Hematopoietic multipotent progenitor cell treated with erythropoietin and hydrocortisone succinate and interleukin-3 and kit ligand, for 15 days (in vitro differentiated cells): Measurements from ENCODE around the gene USP20.

ENCODE experiments used
- DNase-seq: peaks from one replicate; pipeline ENCODE4 v3.0.0-alpha.2; 2015; ENCODE audit warnings: low spot score

The USP20 gene

DNA sequence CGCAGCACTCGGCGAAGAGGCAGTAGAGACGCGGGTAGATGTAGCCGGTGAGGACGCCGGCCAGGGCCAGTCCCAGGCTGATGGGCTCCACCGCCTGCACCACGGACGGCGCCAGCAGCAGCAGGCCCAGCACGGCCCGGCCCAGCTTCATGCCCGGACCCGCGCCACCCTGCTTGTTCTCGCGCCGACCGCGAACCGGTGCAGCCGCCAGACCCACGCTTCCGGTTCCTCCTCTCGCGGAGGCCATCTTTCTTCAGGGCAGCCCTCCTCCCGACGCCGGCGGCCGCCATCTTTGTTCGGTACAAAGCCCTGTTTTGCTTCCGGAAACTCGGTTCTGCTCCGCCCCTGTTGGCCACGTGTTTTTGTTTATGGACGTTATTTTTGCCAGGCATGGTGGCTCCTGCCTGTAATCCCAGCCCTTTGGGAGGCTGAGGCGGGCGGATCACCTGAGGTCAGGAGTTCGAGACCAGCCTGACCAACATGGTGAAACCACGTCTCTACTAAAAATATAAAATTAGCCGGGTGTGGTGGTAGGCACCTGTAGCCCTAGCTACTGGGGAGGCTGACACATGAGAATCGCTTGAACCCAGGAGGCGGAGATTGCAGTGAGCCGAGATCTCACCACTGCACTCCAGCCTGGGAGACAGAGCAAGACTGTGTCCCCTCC is 11.2 kb upstream of the USP20 start, which contains the start of gene TOR1A:
TSS of gene TOR1A (minus strand) at position 202 of the 667 bp plus-strand sequence. CDS start at position 151, 51 bp downstream.
- peak; percentile 96 for DNase-seq

DNA sequence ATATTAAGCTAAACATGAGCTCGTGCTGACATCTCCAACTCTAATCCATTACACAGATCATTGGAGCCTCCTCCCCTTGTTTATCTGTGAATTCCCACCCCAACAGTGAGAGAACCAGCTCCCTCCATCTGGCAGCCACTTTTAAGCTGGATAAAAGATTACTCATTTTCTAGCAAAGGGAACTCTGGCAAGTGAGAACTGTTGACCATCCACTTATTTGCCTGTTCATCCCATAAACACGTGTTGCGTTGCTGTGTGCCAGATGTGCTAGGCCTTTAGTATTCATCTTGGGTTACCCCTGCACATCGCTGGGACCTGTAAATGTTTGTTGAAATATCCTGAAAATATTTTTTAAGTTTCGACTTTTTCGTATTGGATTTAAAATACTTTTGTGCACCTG is 8.9 kb upstream of the USP20 start:
- peak; percentile 85 for DNase-seq

DNA sequence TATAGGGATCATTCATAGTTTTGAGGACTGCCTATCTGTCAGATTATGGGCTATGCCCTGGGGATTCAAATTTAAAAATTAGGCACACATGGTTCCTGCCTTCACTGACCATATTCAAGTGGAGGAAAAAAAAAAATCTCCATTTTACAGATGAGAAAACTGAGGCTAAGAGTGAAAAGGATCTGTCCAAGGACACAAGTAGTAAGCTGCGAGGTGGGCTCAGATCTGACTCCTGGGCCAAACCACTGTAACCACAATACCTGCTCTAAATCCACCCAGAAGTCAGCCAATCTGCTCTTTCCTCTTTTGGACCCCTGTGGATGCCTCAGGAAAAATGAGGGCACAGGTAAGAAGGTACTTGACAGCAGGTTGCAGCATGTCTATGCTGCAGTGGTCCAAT is 8.5 kb upstream of the USP20 start:
- no peak for DNase-seq

DNA sequence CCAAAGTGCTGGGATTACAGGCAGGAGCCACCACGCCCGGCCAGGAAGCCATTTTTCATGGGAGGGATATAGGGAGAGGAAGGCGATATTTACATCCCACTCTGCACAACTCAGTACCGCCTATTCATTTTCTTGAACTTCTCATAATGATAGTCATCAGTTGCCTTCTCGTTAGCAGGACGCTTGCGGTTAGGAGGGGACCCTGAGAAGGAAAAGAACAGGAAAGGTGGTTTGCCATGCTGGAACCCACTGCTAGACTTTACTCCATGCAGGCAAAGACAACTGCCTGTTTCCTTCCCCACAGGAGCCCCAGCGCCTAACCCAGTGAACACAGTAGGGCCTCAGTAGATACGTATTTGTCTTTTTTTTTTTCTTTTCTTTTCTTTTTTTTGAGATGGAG is 7.2 kb upstream of the USP20 start:
- DNase-seq, result no peak

DNA sequence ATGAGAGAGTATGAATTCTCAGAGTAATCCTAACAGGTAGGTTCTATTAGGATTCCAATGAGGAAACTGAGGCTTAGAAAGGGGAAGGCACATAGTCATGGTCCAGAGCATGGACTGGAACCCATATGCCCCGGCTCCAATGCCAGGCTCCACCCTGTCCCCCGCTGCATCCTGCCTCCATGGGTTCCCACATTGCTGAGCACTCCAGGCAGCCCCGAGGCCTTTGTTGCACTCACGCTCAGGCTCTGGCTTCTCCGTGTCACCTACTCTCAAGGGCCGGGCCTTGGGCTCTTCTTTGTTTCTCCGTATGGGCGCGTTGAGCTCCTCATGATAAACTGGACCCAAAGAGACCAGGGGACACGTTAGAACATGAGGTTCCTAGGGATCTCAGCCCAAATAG is 6.3 kb upstream of the USP20 start:
- DNase-seq, result no peak

DNA sequence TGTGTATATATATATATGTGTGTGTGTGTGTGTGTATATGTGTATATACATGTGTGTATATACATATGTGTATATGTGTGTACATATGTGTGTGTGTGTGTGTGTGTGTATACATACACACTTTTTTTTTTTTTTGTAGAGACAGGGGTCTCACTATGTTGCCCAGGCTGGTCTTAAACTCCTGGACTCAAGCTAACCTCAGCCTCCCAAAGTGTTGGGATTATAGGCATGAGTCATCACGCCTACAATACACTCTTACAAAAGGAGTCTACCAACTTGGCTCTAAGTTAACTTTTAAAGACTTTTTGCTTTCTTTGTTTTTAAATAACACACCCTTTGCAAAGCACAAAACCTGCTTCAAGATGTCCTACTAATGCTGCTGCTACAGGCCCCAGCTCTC is 2.3 kb upstream of the USP20 start:
- no peak for DNase-seq

DNA sequence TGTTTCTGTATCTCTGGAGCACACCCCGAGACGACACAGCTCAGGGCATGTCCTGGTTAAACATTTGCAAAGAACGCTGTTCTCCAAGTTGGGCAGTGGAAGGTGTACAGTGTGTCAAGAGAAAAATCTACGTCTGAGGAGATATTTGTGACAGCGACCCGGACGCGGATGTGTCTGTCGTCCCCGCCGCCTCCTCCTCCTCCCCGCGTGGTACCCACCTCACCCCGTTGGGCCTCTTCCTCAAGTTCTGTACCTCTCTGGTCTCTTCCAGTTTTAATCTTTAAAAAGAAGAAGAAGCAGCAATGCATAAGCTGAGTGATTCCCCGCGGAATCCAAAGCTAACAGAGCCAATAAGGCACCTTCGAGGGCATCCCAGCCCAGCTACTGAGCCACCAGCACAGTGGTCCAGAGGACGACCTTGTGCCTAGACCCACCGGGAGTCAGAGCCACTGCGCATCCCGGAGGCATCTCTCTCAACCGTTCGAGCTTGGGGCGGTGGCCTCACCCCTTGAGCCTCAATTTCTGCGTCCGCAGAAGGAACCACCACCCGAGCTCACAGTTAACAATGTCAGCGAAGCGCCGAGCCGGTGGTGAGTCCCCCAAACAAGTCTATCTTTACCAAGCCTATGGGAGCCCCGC is 650 bp upstream of the USP20 start:
- DNase-seq, result peak; percentile 22

DNA sequence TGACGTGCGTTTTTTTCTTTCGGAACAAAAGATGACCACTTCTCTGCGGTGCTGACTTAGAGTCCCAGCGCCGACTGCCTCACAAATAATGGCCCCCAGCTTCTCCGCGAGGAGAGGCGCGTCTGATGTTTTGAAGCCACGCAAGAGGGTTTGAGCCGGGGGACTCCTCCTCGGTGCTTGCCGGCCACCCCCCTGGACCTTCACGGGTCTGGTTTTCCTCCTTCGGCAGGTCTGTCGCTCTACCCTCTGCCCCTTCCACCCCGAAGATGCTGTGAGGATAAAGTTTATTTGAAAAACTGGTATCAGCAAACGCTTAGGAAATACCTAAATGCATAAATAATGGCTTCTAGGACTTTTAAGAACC is 584 bp downstream of the USP20 start:
- DNase-seq, result peak; percentile 33

DNA sequence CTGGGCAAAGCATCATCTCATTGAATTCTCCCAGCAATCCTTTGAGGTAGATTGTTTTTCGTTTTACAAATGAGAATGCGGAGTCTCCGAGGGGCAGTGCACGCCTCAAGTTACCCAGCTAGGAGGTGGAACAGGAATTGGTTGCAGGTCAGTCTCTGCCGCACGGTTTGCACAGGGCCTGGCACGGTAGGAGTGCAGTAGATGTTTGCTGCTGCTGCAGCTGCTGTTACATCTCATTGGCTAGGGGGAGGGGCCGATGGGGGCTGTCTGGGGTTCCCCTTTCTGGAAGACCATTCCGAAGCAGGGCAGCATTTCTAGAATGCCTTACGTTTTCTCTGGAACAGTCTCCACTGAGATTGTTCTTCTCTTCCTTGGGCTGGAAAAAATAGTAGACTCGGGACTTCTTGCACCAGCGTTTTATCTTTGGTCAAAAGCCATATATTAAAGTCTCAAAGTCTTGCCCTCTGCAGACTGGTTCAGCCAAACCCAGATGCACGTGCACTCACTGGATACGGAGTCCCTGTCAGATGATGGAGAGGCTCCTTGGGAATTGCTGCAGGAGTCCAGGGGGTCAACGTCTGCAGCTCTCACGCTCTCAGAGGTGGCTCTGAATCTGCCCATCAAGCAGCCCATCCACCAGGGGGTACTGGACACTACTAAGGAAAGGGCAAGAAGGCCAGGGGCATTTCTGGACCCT is 1.2 kb downstream of the USP20 start:
- peak; percentile 29 for DNase-seq

DNA sequence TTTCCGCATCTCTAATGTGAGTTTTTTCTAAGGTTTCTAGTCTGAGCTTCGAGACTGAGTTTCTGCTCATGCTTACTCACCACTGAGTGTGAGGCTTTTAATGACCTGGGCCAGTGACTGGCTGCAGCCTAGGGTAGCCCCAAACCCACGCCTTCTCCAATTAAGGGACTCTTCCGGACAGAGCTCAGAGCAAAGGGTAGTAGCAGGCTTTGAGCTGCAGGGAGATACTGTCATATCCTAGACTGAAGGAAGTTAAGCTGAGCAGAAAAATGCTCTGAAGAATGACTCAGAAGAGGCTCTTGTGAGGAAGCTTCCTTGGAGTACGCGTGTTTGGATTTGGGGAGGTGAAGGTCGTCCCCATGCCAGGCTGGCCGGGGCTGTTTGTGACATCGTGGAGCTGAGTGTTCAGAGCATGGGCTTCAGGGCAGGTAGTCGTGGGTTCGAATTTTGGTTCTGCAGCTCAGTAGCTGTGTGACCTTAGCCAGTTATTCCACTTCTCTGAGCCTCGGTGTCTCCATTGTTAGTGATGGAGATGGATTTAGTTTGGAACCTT is 3.5 kb downstream of the USP20 start:
- no peak for DNase-seq

DNA sequence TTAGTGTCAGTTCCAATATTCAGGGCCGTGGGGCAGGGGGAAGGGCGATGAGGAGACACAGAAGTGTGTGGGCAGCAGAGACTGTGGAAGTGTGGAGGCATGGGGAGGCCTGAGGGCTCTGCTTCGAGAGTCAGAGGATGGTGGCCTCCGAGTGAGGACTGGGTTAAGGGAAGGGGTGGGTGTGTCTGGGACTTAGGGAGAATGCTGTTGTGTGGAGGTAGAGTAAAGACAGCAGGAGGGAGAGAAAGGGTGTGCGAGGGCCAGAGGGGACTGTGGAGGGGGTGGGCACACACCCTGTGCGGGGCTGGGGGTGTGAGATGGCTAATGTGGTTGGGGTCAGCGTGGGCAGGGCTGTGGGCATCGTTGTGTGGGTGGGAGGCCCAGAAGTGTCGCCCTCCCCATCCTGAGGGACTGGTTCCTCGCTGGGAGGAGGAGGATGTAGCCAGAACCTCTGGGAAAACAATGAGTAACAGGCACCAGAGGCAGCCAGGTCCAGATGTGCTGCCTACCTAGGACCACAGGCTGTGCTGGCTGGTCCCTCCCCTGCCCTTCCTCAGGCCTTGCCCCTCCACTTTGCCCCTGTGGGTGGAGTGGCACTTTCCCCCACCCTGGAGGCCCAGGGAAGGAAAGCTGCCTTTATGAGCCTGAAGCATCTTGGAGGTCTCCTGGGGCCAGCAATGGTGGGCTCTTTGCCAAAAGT is 4.2 kb downstream of the USP20 start:
- DNase-seq, result no peak

DNA sequence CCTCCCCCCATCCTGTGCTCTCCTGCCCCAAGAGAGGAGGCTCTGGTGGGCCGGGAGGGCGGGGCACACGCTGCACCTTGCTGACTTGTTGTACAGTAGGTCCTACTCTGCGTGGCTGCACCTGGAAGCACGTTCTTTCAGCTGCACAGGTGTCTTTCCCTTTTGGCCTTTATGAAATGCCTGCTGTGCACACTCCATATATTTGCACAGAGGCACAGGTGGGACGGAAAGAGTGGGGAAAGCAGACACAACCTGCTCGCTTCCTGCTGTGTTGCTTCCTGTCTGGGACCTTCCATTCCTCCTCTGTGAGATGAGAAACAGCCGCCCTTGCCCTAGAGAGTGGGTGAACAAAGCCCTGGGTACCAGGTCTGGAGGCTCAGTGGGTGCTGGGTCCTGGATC is 4.8 kb downstream of the USP20 start:
- no peak for DNase-seq

DNA sequence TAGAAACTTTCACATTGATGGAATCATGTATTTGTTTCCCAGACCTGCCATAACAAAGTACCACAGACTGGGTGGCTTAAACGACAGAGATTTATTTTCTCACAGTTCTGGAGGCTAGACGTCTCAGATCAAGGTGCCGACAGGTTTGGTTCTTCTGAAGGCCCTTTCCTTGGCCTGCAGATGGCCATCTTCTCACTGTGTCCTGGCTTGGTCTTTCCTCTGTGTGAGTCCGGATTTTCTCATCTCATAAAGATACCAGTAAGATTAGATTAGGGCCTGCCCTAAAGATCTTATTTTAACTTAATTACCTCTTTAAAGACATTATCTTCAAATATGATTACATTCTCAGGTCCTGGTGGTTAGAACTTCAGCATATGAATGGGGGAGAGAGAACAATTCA is 5.8 kb downstream of the USP20 start:
- no peak for DNase-seq

DNA sequence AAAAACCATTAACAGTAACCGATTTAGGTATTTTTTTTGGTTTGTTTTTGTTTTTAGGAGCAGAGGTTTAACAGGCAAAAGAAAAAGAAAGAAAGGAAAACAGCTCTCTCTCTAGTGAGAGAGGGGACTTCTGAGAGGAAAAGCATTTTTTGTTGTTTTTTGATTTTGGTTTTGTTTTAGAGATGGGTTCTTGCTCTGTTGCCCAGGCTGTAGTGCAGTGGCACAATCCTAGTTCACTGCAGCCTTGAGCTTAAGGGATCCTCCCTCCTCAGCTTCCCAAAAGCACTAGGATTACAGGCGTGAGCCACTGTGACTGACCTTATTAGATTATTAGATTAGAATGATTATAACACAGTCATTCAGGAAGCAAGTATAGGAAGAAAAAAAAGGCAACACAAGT is 10.1 kb downstream of the USP20 start:
- DNase-seq, result no peak

DNA sequence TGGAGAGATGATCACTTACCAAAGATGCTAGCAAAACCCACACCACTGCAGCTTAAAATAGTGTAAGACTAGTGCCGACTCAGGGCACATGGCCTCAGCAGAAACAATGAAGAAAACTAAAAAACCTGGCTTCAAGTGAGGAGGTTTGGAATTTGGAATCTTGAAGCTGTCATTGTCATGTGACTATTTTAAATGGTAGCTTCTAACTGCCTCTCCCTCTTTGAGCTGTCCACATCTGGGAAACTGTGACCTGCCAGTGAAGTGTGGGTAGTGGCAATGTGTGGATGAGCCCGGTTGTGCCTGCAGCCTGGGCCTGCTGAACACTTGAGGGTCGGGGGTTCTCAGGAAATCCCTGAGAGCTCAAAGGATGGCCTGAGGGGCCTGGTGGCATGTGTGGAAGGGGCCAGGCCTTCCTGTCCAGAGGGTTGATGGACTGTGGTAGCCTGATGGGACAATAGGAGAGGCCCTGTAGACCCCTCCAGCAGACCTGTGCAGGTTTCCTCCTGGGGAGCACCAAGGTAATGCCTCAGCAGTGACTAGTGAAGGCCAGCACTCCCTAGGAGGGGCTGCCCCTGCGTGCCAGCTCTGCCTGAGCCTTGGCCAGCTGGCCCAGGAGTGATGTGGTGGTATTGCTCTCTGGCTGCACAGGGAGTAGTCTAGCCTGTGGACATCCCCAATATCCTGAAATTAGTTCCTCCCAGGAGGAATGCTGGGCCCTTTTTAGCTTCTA is 13.6 kb downstream of the USP20 start:
- no peak for DNase-seq

DNA sequence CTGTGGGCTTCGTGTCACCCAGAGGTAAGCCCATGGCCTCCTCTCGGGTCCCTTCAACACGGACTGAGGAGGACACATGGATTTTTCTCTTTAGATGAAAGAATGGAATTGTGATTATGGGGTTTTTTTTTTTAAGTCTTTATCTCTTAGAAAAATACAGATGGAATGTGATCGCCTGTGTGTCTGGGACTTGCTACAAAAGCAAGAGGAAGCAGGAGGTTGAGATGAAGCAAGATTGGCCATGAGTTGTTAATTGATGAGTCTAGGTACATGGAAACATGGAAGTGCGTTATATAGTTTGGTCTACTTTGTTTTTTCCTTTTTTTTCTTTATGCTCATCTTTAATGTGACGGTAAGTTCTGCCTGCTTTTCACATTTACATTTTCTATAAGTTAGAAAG is 14.6 kb downstream of the USP20 start:
- no peak for DNase-seq

DNA sequence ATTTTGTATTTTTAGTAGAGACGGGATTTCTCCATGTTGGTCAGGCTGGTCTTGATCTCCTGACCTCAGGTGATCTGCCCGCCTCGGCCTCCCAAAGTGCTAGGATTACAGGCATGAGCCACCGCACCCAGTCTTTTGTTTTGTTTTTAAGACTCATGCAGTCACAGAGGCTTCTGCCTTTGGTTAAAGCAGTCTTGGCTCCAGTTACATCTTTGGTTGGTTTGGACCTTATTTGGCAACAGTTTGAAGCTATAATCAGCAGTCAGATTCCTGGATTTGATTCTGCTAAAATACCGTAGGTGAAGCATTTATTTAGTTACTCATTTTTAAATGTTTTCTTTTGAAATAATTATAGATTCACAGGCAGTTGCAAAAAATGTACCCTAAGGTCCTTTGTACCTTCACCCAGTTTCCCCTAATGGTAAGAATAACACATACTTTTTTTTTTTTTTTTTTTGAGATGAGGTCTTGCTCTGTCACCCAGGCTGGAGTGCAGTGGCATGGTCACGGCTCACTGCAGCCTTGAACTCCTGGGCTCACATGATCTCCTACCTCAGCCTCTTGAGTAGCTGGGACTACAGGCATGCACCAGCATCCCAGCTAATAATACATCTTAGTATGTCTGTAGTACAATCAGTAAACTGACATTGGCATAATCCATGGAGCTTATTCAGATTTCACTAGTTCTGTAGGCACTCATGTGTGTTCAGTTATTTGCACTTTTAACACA is 15.7 kb downstream of the USP20 start:
- no peak for DNase-seq

DNA sequence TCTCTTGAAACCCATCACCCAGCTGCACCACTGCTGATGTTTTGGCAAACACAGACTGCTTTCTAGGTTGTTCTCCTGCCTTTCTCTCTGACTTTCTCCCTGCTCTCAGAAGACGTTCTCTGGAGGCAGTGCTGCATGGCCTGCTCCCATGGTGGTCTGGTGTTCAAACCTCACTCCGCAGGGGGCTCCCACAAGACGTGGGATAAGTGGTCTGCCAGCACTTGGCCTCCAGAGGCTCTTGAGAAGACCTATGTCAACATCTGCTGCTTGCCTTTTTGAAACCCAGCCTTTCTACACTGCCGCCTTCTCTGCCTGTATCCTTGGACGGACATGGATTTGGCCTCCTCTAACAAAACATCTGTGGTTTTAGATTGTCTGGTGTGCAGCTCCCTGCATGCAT is 16.6 kb downstream of the USP20 start:
- no peak for DNase-seq

DNA sequence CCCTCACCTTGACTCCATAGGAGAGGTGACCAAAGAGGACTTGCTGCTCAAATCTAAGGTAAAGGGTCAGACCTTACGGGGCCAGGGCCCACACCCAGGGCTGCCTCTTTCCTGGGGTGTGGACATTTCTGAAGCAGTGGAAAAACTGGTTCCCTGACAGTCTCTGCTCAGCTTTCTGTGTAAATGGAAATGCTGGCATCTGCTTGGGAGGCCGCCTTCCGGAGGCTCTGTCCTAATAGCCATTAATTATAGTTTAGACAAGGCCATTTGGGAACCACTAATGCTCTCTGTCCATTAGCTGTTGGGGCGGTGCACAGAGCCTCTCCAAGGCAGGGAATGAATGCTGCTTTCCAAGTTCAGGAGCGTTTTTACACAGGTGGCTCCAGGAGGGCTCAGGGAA is 17.3 kb downstream of the USP20 start:
- no peak for DNase-seq

DNA sequence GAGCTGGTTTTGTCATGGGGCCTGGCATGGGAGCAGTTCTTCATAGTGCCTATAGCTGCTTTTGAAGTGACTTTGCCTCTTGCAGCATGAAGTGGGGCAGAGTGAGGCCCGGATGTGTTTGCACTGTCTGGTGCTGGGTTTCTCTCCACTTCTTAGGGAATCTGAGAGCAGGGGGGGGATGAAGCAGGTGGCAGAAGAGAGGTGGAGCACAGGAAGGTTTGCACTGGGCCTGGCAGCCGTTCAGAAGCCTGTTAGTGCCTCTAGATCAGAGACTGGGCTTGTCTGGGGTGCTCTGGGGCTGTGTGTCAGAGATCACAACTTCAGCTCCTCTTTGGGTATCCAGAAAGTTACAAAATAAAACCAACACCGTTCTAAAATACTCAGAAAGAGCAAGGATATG is 18.4 kb downstream of the USP20 start:
- DNase-seq, result no peak

DNA sequence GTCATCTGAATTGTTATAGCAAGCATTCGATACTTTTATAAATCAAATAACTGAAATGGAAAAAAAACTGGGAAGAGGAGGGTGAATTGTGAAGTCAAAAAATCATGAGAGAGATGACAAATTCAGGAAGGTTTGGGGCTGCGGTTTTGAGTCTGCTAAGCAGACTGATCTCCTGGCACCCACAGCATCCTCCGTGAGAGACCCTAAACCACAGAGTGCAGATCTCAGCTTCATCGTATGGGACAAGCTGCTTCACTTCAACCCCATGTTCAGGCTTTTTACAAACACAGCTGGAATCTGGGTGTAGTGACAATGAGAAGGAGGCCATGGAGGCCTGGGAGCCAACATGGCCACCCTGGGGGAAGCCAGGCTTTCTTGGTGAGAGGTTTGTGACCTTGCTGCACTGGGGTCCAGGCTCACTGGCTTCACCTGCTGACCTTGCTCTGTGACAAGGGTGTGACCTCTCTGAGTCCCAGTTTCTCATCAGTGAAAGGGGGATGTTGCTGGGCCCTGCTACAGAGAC is 19.4 kb downstream of the USP20 start:
- DNase-seq, result no peak
